ENCODE data around the gene SLC25A23. TPM values are rescaled to one million over a fixed set of nuclear protein-coding genes. Genes with fewer than 3 reads are reported as not detected.

SLC25A23 gene
- total RNA-seq, 1 experiment from 2014 or later: 42.9 TPM

DNA sequence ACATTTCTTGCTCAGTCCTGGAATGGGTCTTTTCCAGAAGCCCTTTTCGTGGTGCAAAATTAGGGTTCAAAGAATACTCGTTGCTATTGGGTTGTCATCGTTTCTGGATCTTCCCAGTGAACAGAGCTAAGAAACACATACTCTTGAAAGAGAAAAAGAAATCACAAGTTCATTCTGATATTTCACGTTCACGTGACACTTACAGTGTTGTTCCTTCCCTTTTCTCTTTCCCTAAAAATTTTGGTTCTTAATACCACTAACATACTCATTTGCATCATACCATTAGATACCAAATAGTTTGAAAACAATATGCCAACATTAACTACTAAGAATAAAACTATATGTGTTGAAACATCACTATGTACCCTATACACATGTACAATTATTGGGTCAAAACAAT, 53.2 kb downstream of the SLC25A23 start:
- Histone ChIP-seq H2BK120ac (ENCODE audit: low read depth, low read length, poor library complexity, severe bottlenecking) (no peak overlapping the region), H3K9ac (ENCODE audit: extremely low read depth, insufficient read length, low read length) (no peak overlapping the region), H3K14ac (ENCODE audit: insufficient read depth, low read length) (no peak overlapping the region), H3K4me2 (ENCODE audit: insufficient read depth, insufficient read length, low read length) (no peak overlapping the region), H4K5ac (ENCODE audit: insufficient read length, low read depth, low read length) (no peak overlapping the region), H2BK20ac (ENCODE audit: low read depth, low read length, poor library complexity, severe bottlenecking) (no peak overlapping the region), H2AFZ (ENCODE audit: low read length) (no peak overlapping the region), H3K18ac (ENCODE audit: insufficient read length, low read depth, low read length) (no peak overlapping the region), H4K8ac (replicated peaks; ENCODE audit: insufficient read length, low read depth, low read length) (no peak overlapping the region), H2AK5ac (ENCODE audit: insufficient read length, low read length) (no peak overlapping the region), H3K4ac (ENCODE audit: low read depth, low read length) (no peak overlapping the region), H3K56ac (ENCODE audit: insufficient read length, low read depth, low read length) (no peak overlapping the region), H3K79me1 (ENCODE audit: insufficient read depth, low read depth, low read length, poor library complexity, severe bottlenecking) (no peaks in the 10 kb centered on the region), H3K9me3 (ENCODE audit: control insufficient read depth, low read depth, low read length) (no peaks in the 10 kb centered on the region), H4K20me1 (ENCODE audit: control insufficient read depth, insufficient read depth, insufficient read length) (no peaks in the 10 kb centered on the region), H2BK5ac (ENCODE audit: insufficient read length, low read length) (no peak overlapping the region), H3K27ac (ENCODE audit: insufficient read length, low read depth, low read length) (no peak overlapping the region), H3K23ac (ENCODE audit: insufficient read length, low read depth, low read length) (no peak overlapping the region), H3K23me2 (ENCODE audit: insufficient read length, low read depth, low read length, poor library complexity, severe bottlenecking) (no peaks in the 10 kb centered on the region), H2BK12ac (ENCODE audit: insufficient read length, low read depth, low read length) (no peak overlapping the region), H4K91ac (ENCODE audit: insufficient read length, low read depth, low read length) (no peak overlapping the region), H2BK15ac (ENCODE audit: low read depth, low read length) (no peak overlapping the region), H3K4me1 (ENCODE audit: insufficient read depth, low read length) (no peaks in the 10 kb centered on the region), H3K27me3 (ENCODE audit: insufficient read depth, low read length) (no peaks in the 10 kb centered on the region), H3T11ph (ENCODE audit: low read length) (no peak overlapping the region), H3K79me2 (ENCODE audit: insufficient read depth, low read length) (no peaks in the 10 kb centered on the region)
- H3K36me3 Mint-ChIP-seq (ENCODE audit: insufficient read depth in 1 of 3, low read depth in 3 of 3): no peaks in the 10 kb centered on the region
- H3K27me3 Mint-ChIP-seq (ENCODE audit: low read depth): no peaks in the 10 kb centered on the region; the same call in 1 of the 2 replicates
- no peaks in the 10 kb centered on the region for H3K9me3 Mint-ChIP-seq
- H3K4me3 Mint-ChIP-seq: no peak overlapping the region
- no peak for DNase-seq
- TF ChIP-seq, protein P1, sequence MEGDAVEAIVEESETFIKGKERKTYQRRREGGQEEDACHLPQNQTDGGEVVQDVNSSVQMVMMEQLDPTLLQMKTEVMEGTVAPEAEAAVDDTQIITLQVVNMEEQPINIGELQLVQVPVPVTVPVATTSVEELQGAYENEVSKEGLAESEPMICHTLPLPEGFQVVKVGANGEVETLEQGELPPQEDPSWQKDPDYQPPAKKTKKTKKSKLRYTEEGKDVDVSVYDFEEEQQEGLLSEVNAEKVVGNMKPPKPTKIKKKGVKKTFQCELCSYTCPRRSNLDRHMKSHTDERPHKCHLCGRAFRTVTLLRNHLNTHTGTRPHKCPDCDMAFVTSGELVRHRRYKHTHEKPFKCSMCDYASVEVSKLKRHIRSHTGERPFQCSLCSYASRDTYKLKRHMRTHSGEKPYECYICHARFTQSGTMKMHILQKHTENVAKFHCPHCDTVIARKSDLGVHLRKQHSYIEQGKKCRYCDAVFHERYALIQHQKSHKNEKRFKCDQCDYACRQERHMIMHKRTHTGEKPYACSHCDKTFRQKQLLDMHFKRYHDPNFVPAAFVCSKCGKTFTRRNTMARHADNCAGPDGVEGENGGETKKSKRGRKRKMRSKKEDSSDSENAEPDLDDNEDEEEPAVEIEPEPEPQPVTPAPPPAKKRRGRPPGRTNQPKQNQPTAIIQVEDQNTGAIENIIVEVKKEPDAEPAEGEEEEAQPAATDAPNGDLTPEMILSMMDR (conservative IDR thresholded peaks at IDR 0.05): no peak
- no peaks in the 10 kb centered on the region for H3K4me1 Mint-ChIP-seq
- H3K27ac Mint-ChIP-seq: no peak overlapping the region
- WGBS (ENCODE audit: extremely low coverage, insufficient read length, low lambda C conversion rate): no CpG with 5 or more reads among the region's 5 CpGs

All from H9 (cell line).